ENCODE measurements around the gene DLGAP4. TPM values are rescaled to one million over a fixed set of nuclear protein-coding genes. Genes with fewer than 3 reads are reported as not detected.

The DLGAP4 gene
- total and polyA plus RNA-seq, 4 donors = 33.2 to 150 (median 97.7) TPM

DNA sequence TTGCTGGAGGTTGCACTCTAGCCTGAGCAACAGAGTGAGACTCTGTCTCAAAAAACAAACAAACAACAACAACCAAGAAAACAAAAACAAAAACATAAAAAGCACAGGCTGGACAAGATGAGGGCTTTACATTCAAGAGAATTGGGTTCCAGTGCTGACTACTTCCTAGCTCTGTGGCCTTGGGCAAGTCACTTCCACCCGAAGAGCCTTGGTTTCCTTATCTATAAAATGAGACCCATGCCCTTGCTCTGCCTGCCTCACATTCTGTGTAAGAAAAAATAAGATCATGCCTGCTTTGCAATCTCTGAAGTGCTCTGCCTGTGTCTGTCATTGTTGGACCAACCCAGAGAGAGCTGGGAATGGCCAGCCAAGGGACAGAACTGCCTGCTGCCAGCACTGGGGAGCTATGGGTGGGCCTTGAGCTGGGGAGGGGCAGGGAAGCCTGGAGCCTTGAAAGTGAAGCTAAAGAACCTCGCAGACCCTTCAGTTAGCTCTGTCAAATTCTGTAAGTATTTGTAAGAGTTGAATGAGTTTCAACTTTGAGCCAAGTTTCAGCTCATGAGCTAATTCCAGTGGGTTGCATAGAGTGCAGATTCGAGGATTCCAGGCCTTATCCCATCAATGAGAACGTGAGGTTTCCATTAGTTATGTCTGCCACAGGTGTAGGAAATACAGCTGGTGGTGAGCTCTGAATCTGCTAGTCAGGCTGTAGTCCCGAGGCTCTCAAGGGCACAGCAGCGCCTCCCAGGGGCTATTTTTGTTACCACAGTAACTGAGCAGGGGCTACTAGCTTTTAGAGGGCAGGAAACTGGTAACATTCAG, 93.2 kb downstream of the DLGAP4 start:
- no peak overlapping the region for H3K27ac ChIP-seq (ENCODE audit: low read depth in 1 of 2, low read length in 2 of 2)
- peaks cover 2% of the 10 kb centered on the region for H3K9me3 ChIP-seq (ENCODE audit: control insufficient read depth, low read length)
- ATAC-seq (ENCODE audit: low FRiP score) (no peak), DNase-seq (no peak)
- H3K36me3 ChIP-seq (ENCODE audit: control insufficient read depth in 1 of 2, insufficient read depth in 2 of 2, low read length in 1 of 2) = no peaks in the 10 kb centered on the region
- no peak overlapping the region for H3K4me3 ChIP-seq (ENCODE audit: low read length in 2 of 2)
- intact Hi-C loops (cut with DNase I) = no loop called here
- H3K27me3 ChIP-seq (ENCODE audit: control insufficient read depth in 1 of 2, insufficient read depth in 2 of 2, low read length in 1 of 2) = no peaks in the 10 kb centered on the region
- H3K4me1 ChIP-seq (ENCODE audit: control insufficient read depth in 1 of 2, insufficient read depth in 2 of 2, low read length in 2 of 2) = no peaks in the 10 kb centered on the region
- WGBS, 2 donors = 30 to 33% methylated on average over 6 of the region's 6 CpGs

GRCh38 chr20:36399969-36400545, 93.9 kb downstream of the DLGAP4 start:
- DNase-seq (no peak), ATAC-seq (ENCODE audit: low FRiP score) (no peak)
- Histone ChIP-seq H3K27me3 (ENCODE audit: control insufficient read depth in 1 of 2, insufficient read depth in 2 of 2, low read length in 1 of 2) (no peaks in the 10 kb centered on the region), H3K36me3 (ENCODE audit: control insufficient read depth in 1 of 2, insufficient read depth in 2 of 2, low read length in 1 of 2) (no peaks in the 10 kb centered on the region), H3K4me3 (ENCODE audit: low read length in 2 of 2) (no peak overlapping the region), H3K27ac (ENCODE audit: low read depth in 1 of 2, low read length in 2 of 2) (no peak overlapping the region), H3K9me3 (ENCODE audit: control insufficient read depth, low read length) (peaks cover 2% of the 10 kb centered on the region), H3K4me1 (ENCODE audit: control insufficient read depth in 1 of 2, insufficient read depth in 2 of 2, low read length in 2 of 2) (no peaks in the 10 kb centered on the region)
- intact Hi-C loops (cut with DNase I) = no loop called here
- WGBS, 2 donors = 58 to 62% methylated on average over 7 of the region's 7 CpGs

DNA sequence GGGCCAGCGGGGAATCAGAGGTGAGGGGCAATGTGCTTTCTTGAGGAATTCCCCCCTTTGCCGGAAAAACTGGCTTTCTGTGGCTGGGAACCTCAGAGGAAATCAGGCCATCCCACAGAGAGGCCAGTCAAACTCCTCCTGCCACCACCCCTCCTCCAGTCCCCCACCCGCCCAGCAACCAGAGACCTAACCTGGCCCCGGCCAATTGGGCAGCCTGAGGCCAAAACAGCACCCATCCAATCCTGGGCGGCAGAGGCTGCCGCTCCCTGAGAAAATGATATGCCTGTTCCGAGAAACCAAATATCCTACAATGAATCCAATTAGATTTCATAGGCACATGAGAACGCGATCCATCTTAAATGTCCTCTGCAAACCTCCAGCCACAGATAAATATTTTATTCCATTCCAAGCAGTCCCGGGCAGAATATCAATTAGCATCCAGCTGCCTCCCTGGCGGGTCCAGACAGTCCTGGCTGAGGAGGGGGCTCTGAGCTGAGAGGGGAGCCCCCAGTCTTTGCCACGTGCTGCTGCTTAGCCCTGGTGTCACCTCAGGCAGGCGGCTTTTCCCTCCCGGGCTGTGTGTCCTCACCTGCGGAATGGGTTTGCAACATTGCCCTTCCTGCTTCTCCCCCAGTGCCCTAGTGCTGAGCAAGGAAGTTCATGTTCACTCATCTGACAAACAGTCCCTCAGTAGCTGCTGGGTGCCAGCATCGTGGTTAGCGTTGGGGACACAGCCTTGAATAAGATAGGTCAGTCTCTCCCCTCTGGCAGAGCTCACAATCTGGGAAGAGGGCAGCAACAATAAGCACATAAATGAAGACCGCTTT, 95.0 kb downstream of the DLGAP4 start:
- ATAC-seq (ENCODE audit: low FRiP score) = no peak
- Histone ChIP-seq H3K4me1 (ENCODE audit: control insufficient read depth in 1 of 2, insufficient read depth in 2 of 2, low read length in 2 of 2) (no peaks in the 10 kb centered on the region), H3K9me3 (ENCODE audit: control insufficient read depth, low read length) (peaks cover 2% of the 10 kb centered on the region), H3K27me3 (ENCODE audit: control insufficient read depth in 1 of 2, insufficient read depth in 2 of 2, low read length in 1 of 2) (no peaks in the 10 kb centered on the region), H3K27ac (ENCODE audit: low read depth in 1 of 2, low read length in 2 of 2) (no peak overlapping the region), H3K4me3 (ENCODE audit: low read length in 2 of 2) (no peak overlapping the region), H3K36me3 (ENCODE audit: control insufficient read depth in 1 of 2, insufficient read depth in 2 of 2, low read length in 1 of 2) (no peaks in the 10 kb centered on the region)
- no peak for DNase-seq
- intact Hi-C loops (cut with DNase I) = no loop called here
- 33 to 35% methylated on average over 18 of the region's 18 CpGs for WGBS, 2 donors

GRCh38 chr20:36402708-36403107, 96.6 kb downstream of the DLGAP4 start:
- H3K9me3 ChIP-seq (ENCODE audit: control insufficient read depth, low read length) = peaks cover 2% of the 10 kb centered on the region
- no peaks in the 10 kb centered on the region for H3K4me1 ChIP-seq (ENCODE audit: control insufficient read depth in 1 of 2, insufficient read depth in 2 of 2, low read length in 2 of 2)
- ATAC-seq (ENCODE audit: low FRiP score) (no peak), DNase-seq (no peak)
- WGBS, 2 donors = 92 to 96% methylated on average over 1 of the region's 1 CpG
- intact Hi-C loops (cut with DNase I) = no loop called here
- no peak overlapping the region for H3K4me3 ChIP-seq (ENCODE audit: low read length in 2 of 2)
- no peak overlapping the region for H3K27ac ChIP-seq (ENCODE audit: low read depth in 1 of 2, low read length in 2 of 2)
- no peaks in the 10 kb centered on the region for H3K36me3 ChIP-seq (ENCODE audit: control insufficient read depth in 1 of 2, insufficient read depth in 2 of 2, low read length in 1 of 2)
- no peaks in the 10 kb centered on the region for H3K27me3 ChIP-seq (ENCODE audit: control insufficient read depth in 1 of 2, insufficient read depth in 2 of 2, low read length in 1 of 2)

GRCh38 chr20:36404435-36404978, 98.4 kb downstream of the DLGAP4 start:
- intact Hi-C loops (cut with DNase I) = no loop called here
- Histone ChIP-seq H3K4me1 (ENCODE audit: control insufficient read depth in 1 of 2, insufficient read depth in 2 of 2, low read length in 2 of 2) (no peaks in the 10 kb centered on the region), H3K36me3 (ENCODE audit: control insufficient read depth in 1 of 2, insufficient read depth in 2 of 2, low read length in 1 of 2) (no peaks in the 10 kb centered on the region), H3K27ac (ENCODE audit: low read depth in 1 of 2, low read length in 2 of 2) (no peak overlapping the region), H3K4me3 (ENCODE audit: low read length in 2 of 2) (no peak overlapping the region), H3K27me3 (ENCODE audit: control insufficient read depth in 1 of 2, insufficient read depth in 2 of 2, low read length in 1 of 2) (no peaks in the 10 kb centered on the region), H3K9me3 (ENCODE audit: control insufficient read depth, low read length) (peaks cover 2% of the 10 kb centered on the region)
- no peak for ATAC-seq (ENCODE audit: low FRiP score)
- WGBS, 2 donors = 67 to 73% methylated on average over 11 of the region's 11 CpGs
- DNase-seq = no peak

DNA sequence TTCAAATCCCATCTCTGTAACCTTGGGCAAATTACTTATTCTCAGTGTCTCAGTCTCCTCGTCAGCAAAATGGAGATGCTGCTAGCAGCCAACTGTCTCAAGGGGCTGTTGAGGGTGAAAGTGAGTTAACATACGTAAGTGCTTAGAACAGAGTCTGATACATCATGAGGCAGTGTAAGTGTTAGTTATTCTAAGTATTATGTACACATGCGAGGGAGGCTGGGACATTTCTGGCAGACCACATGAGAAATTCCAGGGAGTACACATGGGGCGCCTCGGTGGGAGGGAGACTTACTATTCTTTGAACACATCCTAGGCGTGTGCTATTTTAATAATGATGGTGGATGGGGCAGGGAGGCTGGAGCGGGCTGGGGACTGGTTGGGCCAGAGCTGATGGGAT, 99.1 kb downstream of the DLGAP4 start:
- intact Hi-C loops (cut with DNase I) = no loop called here
- Histone ChIP-seq H3K27ac (ENCODE audit: low read depth in 1 of 2, low read length in 2 of 2) (no peak overlapping the region), H3K4me1 (ENCODE audit: control insufficient read depth in 1 of 2, insufficient read depth in 2 of 2, low read length in 2 of 2) (no peaks in the 10 kb centered on the region), H3K9me3 (ENCODE audit: control insufficient read depth, low read length) (peaks cover 2% of the 10 kb centered on the region), H3K4me3 (ENCODE audit: low read length in 2 of 2) (no peak overlapping the region), H3K27me3 (ENCODE audit: control insufficient read depth in 1 of 2, insufficient read depth in 2 of 2, low read length in 1 of 2) (no peaks in the 10 kb centered on the region), H3K36me3 (ENCODE audit: control insufficient read depth in 1 of 2, insufficient read depth in 2 of 2, low read length in 1 of 2) (no peaks in the 10 kb centered on the region)
- ATAC-seq (ENCODE audit: low FRiP score) = no peak
- DNase-seq = no peak
- 37 to 39% methylated on average over 7 of the region's 7 CpGs for WGBS, 2 donors

DNA sequence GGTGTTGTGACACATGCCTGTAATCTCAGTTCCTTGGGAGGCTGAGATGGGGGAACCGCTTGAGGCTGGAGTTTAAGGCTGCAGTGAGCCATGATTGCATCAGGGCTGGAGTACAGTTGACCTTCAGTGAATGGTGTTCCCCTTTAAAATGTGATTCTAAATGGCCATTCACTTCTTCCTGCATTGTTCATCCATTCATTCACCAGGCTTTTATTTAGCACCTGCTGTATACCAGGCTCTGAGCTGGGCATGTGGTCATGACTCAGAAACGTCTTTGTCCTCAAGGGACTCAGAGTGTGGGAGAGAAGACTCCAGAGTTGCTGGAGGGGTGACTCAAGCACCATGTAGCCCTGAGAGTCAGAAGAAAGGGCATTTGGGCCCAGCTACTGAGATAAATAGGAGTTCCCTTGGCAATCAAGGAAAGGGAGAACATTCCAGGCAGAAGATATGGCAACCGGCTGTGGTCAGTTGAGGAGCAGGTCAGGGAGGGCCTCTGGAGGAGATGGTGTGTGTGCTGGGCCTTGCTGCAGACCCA, 101.1 kb downstream of the DLGAP4 start:
- Histone ChIP-seq H3K27me3 (ENCODE audit: control insufficient read depth in 1 of 2, insufficient read depth in 2 of 2, low read length in 1 of 2) (no peaks in the 10 kb centered on the region), H3K36me3 (ENCODE audit: control insufficient read depth in 1 of 2, insufficient read depth in 2 of 2, low read length in 1 of 2) (no peaks in the 10 kb centered on the region), H3K4me3 (ENCODE audit: low read length in 2 of 2) (no peak overlapping the region), H3K27ac (ENCODE audit: low read depth in 1 of 2, low read length in 2 of 2) (no peak overlapping the region), H3K4me1 (ENCODE audit: control insufficient read depth in 1 of 2, insufficient read depth in 2 of 2, low read length in 2 of 2) (no peaks in the 10 kb centered on the region), H3K9me3 (ENCODE audit: control insufficient read depth, low read length) (peaks cover 2% of the 10 kb centered on the region)
- intact Hi-C loops (cut with DNase I) = no loop called here
- DNase-seq = no peak
- WGBS, 2 donors = 76% methylated on average over 3 of the region's 3 CpGs
- ATAC-seq (ENCODE audit: low FRiP score) = no peak

DNA sequence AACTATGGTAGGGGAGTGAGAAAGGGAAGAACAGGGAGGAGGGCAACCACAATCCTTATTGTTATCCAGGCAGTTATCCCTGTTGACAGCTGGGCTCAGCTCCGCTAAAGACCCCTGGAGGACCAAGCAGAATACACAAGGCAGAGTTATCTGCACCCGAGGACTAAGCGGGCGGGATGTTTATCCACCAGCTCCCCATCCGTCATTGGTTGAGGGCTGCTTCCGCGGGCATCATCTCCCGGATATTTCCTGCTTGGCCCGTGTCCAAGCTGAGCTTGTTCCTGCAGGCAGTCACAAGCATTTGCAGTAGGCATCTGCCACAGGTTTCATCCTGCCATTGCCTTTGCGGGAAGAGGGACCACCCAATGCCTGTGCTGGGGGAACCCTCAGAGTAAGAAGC, 102.1 kb downstream of the DLGAP4 start:
- H3K4me1 ChIP-seq (ENCODE audit: control insufficient read depth in 1 of 2, insufficient read depth in 2 of 2, low read length in 2 of 2) = no peaks in the 10 kb centered on the region
- no peaks in the 10 kb centered on the region for H3K27me3 ChIP-seq (ENCODE audit: control insufficient read depth in 1 of 2, insufficient read depth in 2 of 2, low read length in 1 of 2)
- H3K36me3 ChIP-seq (ENCODE audit: control insufficient read depth in 1 of 2, insufficient read depth in 2 of 2, low read length in 1 of 2) = no peaks in the 10 kb centered on the region
- DNase-seq = no peak
- no peak overlapping the region for H3K27ac ChIP-seq (ENCODE audit: low read depth in 1 of 2, low read length in 2 of 2)
- no peak overlapping the region for H3K4me3 ChIP-seq (ENCODE audit: low read length in 2 of 2)
- no peak for ATAC-seq (ENCODE audit: low FRiP score)
- 16 to 21% methylated on average over 10 of the region's 10 CpGs for WGBS, 2 donors
- intact Hi-C loops (cut with DNase I) = no loop called here
- peaks cover 2% of the 10 kb centered on the region for H3K9me3 ChIP-seq (ENCODE audit: control insufficient read depth, low read length)

Data from aorta (tissue), 5 donors.